OCI-LY1 (cell line): ENCODE results near the gene ACYP1.

Experiments
- H2AFZ ChIP-seq: fragments of 200-600 bp; sonication (generic), shearing (Covaris generic); 2 replicates; pipeline ENCODE4 v1.6.0; 2014; ENCODE audit warnings: antibody characterized with exemption, mild to moderate bottlenecking, low read length
- H3F3A ChIP-seq: fragments of 200-600 bp; sonication (generic), shearing (Covaris generic); 2 replicates; pipeline ENCODE4 v1.6.0; 2014; ENCODE audit warnings: mild to moderate bottlenecking, antibody characterized with exemption, low read length, moderate library complexity; ENCODE audit not compliant: insufficient read depth
- H3K27ac ChIP-seq: fragments of 200-600 bp; sonication (generic); 2 replicates; pipeline ENCODE4 v1.5.1; 2014; ENCODE audit warnings: low read length, mixed run types, mild to moderate bottlenecking, low read depth; ENCODE audit not compliant: poor library complexity, severe bottlenecking
- H3K27me3 ChIP-seq: fragments of 200-600 bp; sonication (generic); 2 replicates; pipeline ENCODE4 v1.6.0; 2014; ENCODE audit warnings: antibody characterized with exemption, mild to moderate bottlenecking, low read length, moderate library complexity; ENCODE audit not compliant: insufficient read depth
- H3K36me3 ChIP-seq: fragments of 200-600 bp; sonication (generic); 2 replicates; pipeline ENCODE4 v1.6.1; 2014; ENCODE audit warnings: mild to moderate bottlenecking, antibody characterized with exemption, low read length, moderate library complexity, mixed read lengths; ENCODE audit not compliant: insufficient read depth
- H3K4me1 ChIP-seq: fragments of 200-600 bp; sonication (generic); 2 replicates; pipeline ENCODE4 v1.5.1; 2014; ENCODE audit warnings: mild to moderate bottlenecking, low read length, moderate library complexity; ENCODE audit not compliant: insufficient read depth, severe bottlenecking
- H3K4me2 ChIP-seq: fragments of 200-600 bp; sonication (generic), shearing (Covaris generic); 2 replicates; pipeline ENCODE4 v1.6.1; 2014; ENCODE audit warnings: low read length
- H3K4me3 ChIP-seq: fragments of 200-600 bp; sonication (generic); 2 replicates; pipeline ENCODE4 v1.5.1; 2014; ENCODE audit warnings: low read length, low read depth, mild to moderate bottlenecking, mixed read lengths; ENCODE audit not compliant: poor library complexity, severe bottlenecking
- H3K79me2 ChIP-seq: fragments of 200-600 bp; shearing (Covaris generic); 2 replicates; pipeline ENCODE4 v1.6.1; 2016; ENCODE audit warnings: mixed run types, low read length, mixed read lengths; ENCODE audit not compliant: insufficient read depth
- H3K9ac ChIP-seq: fragments of 200-600 bp; sonication (generic), shearing (Covaris generic); 2 replicates; pipeline ENCODE4 v1.6.1; 2014; ENCODE audit warnings: mild to moderate bottlenecking, low read length, mixed read lengths
- H3K9me2 ChIP-seq: fragments of 200-600 bp; sonication (generic), shearing (Covaris generic); 2 replicates; pipeline ENCODE4 v1.6.1; 2014; ENCODE audit warnings: low read depth, mild to moderate bottlenecking, low read length, mixed read lengths
- H3K9me3 ChIP-seq: fragments of 200-600 bp; shearing (Covaris generic); 2 replicates; pipeline ENCODE4 v1.6.1; 2014; ENCODE audit warnings: low read length, mixed read lengths
- H4K20me1 ChIP-seq: fragments of 200-600 bp; sonication (generic), shearing (Covaris generic); 2 replicates; pipeline ENCODE4 v1.6.0; 2016; ENCODE audit warnings: mild to moderate bottlenecking, low read length; ENCODE audit not compliant: insufficient read depth
- CTCF ChIP-seq: fragments of 200-600 bp; sonication (generic), shearing (Covaris generic); IDR thresholded peaks from 2 replicates; pipeline ENCODE4 v1.5.1; 2017; ENCODE audit warnings: mild to moderate bottlenecking, antibody characterized with exemption, low read length, moderate library complexity, mixed read lengths
- EZH2 ChIP-seq: fragments of 200-600 bp; sonication (generic), shearing (Covaris generic); IDR thresholded peaks from 2 replicates; pipeline ENCODE4 v1.8.0; 2017; ENCODE audit warnings: borderline replicate concordance, mixed run types, mild to moderate bottlenecking, antibody characterized with exemption, low read length, moderate library complexity, mixed read lengths

The ACYP1 gene

GRCh38 chr14:75015496-75015895 is 48.3 kb downstream of the ACYP1 start:
- H3K4me1 ChIP-seq: no peaks in the 10 kb centered on the region
- H2AFZ ChIP-seq: no peak overlapping the region
- H3K4me3 ChIP-seq: no peak overlapping the region
- H3K36me3 ChIP-seq: peaks cover 80% of the 10 kb centered on the region
- no peak overlapping the region for H3K27ac ChIP-seq
- no peaks in the 10 kb centered on the region for H3F3A ChIP-seq
- H4K20me1 ChIP-seq: no peaks in the 10 kb centered on the region
- H3K4me2 ChIP-seq: no peak overlapping the region
- no peaks in the 10 kb centered on the region for H3K9me2 ChIP-seq
- no peaks in the 10 kb centered on the region for H3K9me3 ChIP-seq
- no peaks in the 10 kb centered on the region for H3K79me2 ChIP-seq
- H3K9ac ChIP-seq: no peak overlapping the region
- H3K27me3 ChIP-seq: no peaks in the 10 kb centered on the region
- TF ChIP-seq EZH2 (no peak), CTCF (no peak)

- Histone ChIP-seq H4K20me1 (no peaks in the 10 kb centered on the region), H3K4me3 (no peak overlapping the region), H3K9me2 (no peaks in the 10 kb centered on the region), H3K79me2 (no peaks in the 10 kb centered on the region), H3K36me3 (peaks cover 95% of the 10 kb centered on the region), H3F3A (no peaks in the 10 kb centered on the region), H3K27ac (no peak overlapping the region), H3K9me3 (no peaks in the 10 kb centered on the region), H3K4me2 (no peak overlapping the region), H3K27me3 (no peaks in the 10 kb centered on the region), H3K4me1 (no peaks in the 10 kb centered on the region), H2AFZ (no peak overlapping the region), H3K9ac (no peak overlapping the region)
- TF ChIP-seq CTCF: no peak
- TF ChIP-seq EZH2: no peak
These were observed 50.5 kb downstream of the ACYP1 start for GRCh38 chr14:75013290-75013689.

GRCh38 chr14:75011356-75011994 is 52.3 kb downstream of the ACYP1 start:
- Histone ChIP-seq H3K27ac (no peak overlapping the region), H3K9ac (no peak overlapping the region), H3K36me3 (peaks cover 98% of the 10 kb centered on the region), H3K9me2 (no peaks in the 10 kb centered on the region), H2AFZ (no peak overlapping the region), H3K9me3 (no peaks in the 10 kb centered on the region), H3K4me3 (no peak overlapping the region), H3K4me2 (no peak overlapping the region), H3K4me1 (no peaks in the 10 kb centered on the region), H4K20me1 (no peaks in the 10 kb centered on the region), H3K79me2 (no peaks in the 10 kb centered on the region), H3K27me3 (no peaks in the 10 kb centered on the region), H3F3A (no peaks in the 10 kb centered on the region)
- no peak for TF ChIP-seq EZH2

- Histone ChIP-seq H4K20me1 (no peaks in the 10 kb centered on the region), H3K4me2 (no peak overlapping the region), H3K4me1 (no peaks in the 10 kb centered on the region), H3K9me2 (no peaks in the 10 kb centered on the region), H3K27me3 (no peaks in the 10 kb centered on the region), H3K9ac (no peak overlapping the region), H2AFZ (no peak overlapping the region), H3K27ac (no peak overlapping the region), H3K9me3 (no peaks in the 10 kb centered on the region), H3K79me2 (no peaks in the 10 kb centered on the region), H3K36me3 (peaks cover 98% of the 10 kb centered on the region), H3F3A (no peaks in the 10 kb centered on the region), H3K4me3 (no peak overlapping the region)
- TF ChIP-seq CTCF (no peak), EZH2 (no peak)
These were observed 53.2 kb downstream of the ACYP1 start for GRCh38 chr14:75010472-75011093.
